Cardiac muscle cell (in vitro differentiated cells and primary cell): ENCODE measurements around the gene PHOX2B. TPM values are rescaled to one million over a fixed set of nuclear protein-coding genes. Genes with fewer than 3 reads are reported as not detected.
"Not testable (repeated sequence)": the region's sequence is repeated elsewhere in the genome, so short reads cannot be mapped to it uniquely, and the experiment has no call there.

Experiments used
- DNase-seq, 2 donors: peaks; one replicate each; pipeline versions ENCODE4 v3.0.0 to v3.0.0-alpha.2; 2010 to 2017; ENCODE audit warnings: low read depth in 1 of 2, low spot score in 1 of 2
- H3K27ac ChIP-seq: fragments of 200-600 bp; sonication (generic); 2 replicates; pipeline ENCODE4 v1.5.1; 2016
- H3K27me3 ChIP-seq: fragments of 200-600 bp; sonication (generic); 2 replicates; pipeline ENCODE4 v1.6.0; 2016; ENCODE audit warnings: control low read depth
- H3K36me3 ChIP-seq: fragments of 200-600 bp; sonication (generic); 2 replicates; pipeline ENCODE4 v1.5.1; 2016; ENCODE audit warnings: control low read depth
- H3K4me1 ChIP-seq: fragments of 200-600 bp; sonication (generic); 2 replicates; pipeline ENCODE4 v1.8.1; 2017; ENCODE audit warnings: low read depth, mild to moderate bottlenecking, mixed run types
- H3K4me3 ChIP-seq: fragments of 200-600 bp; sonication (generic); 2 replicates; pipeline ENCODE4 v1.5.1; 2016; ENCODE audit warnings: mild to moderate bottlenecking
- H3K9me3 ChIP-seq: fragments of 200-600 bp; sonication (generic); 2 replicates; pipeline ENCODE4 v1.5.1; 2017; ENCODE audit warnings: low read depth, mild to moderate bottlenecking, control low read depth
- CTCF ChIP-seq: IDR thresholded peaks from 2 replicates; pipeline ENCODE4 v1.5.1; 2012; ENCODE audit warnings: low read depth, mild to moderate bottlenecking, low read length
- polyA plus RNA-seq: library from polyadenylated mRNA; unstranded; fragments of >200 nt; fragmentation: Nextera tagmentation; extraction: Ambion mirVana; gene quantifications from 2 replicates; pipeline ENCODE4 v1.2.1, GENCODE V29; 2016
- total RNA-seq: library from RNA; depleted of rRNA; stranded (reverse); fragments of >200 nt; gene quantifications from 2 replicates; pipeline ENCODE4 v1.2.3, GENCODE V29; 2016

PHOX2B gene
- total and polyA plus RNA-seq, 2 experiments from 2014 or later: not detected

GRCh38 chr4:41714364-41715000 lies 34.0 kb downstream of the PHOX2B start:
- H3K4me1 ChIP-seq: no peaks in the 10 kb centered on the region
- no peak for DNase-seq
- no peak for TF ChIP-seq CTCF

GRCh38 chr4:41713768-41714167 lies 34.8 kb downstream of the PHOX2B start:
- H3K9me3 ChIP-seq: no peaks in the 10 kb centered on the region
- H3K27me3 ChIP-seq: peaks cover 51% of the 10 kb centered on the region
- H3K4me3 ChIP-seq: no peak overlapping the region
- H3K27ac ChIP-seq: no peak overlapping the region
- H3K36me3 ChIP-seq: no peaks in the 10 kb centered on the region
- no peaks in the 10 kb centered on the region for H3K4me1 ChIP-seq
- no peak for DNase-seq
- TF ChIP-seq CTCF: no peak

More at GRCh38 chr4:41714364-41715000, 34.0 kb downstream of the PHOX2B start:
- H3K27me3 ChIP-seq: peaks cover 52% of the 10 kb centered on the region
- no peaks in the 10 kb centered on the region for H3K9me3 ChIP-seq
- no peak overlapping the region for H3K27ac ChIP-seq
- no peak overlapping the region for H3K4me3 ChIP-seq
- no peaks in the 10 kb centered on the region for H3K36me3 ChIP-seq

GRCh38 chr4:41712425-41712824 lies 36.1 kb downstream of the PHOX2B start:
- Histone ChIP-seq H3K9me3 (no peaks in the 10 kb centered on the region), H3K27me3 (peaks cover 51% of the 10 kb centered on the region), H3K36me3 (no peaks in the 10 kb centered on the region), H3K4me3 (no peak overlapping the region), H3K27ac (no peak overlapping the region), H3K4me1 (no peaks in the 10 kb centered on the region)
- no peak for TF ChIP-seq CTCF
- no peak for DNase-seq

- H3K4me3 ChIP-seq, H3K9me3 ChIP-seq, H3K27ac ChIP-seq, DNase-seq, H3K4me1 ChIP-seq, H3K36me3 ChIP-seq: not testable (repeated sequence)
- peaks cover 51% of the 10 kb centered on the region for H3K27me3 ChIP-seq
Measured at GRCh38 chr4:41711654-41712053, 36.9 kb downstream of the PHOX2B start.

- H3K4me1 ChIP-seq: no peaks in the 10 kb centered on the region
- H3K4me3 ChIP-seq: no peak overlapping the region
- no peak overlapping the region for H3K27ac ChIP-seq
- TF ChIP-seq CTCF: no peak
- no peaks in the 10 kb centered on the region for H3K36me3 ChIP-seq
- no peaks in the 10 kb centered on the region for H3K9me3 ChIP-seq
- peak in 1 of 2 donors; percentile 9 for DNase-seq
- peaks cover 51% of the 10 kb centered on the region for H3K27me3 ChIP-seq
Measured at GRCh38 chr4:41709844-41710481, 38.6 kb downstream of the PHOX2B start.

- Histone ChIP-seq H3K4me1 (no peaks in the 10 kb centered on the region), H3K27ac (no peak overlapping the region), H3K9me3 (no peaks in the 10 kb centered on the region), H3K36me3 (no peaks in the 10 kb centered on the region), H3K27me3 (peaks cover 91% of the 10 kb centered on the region), H3K4me3 (no peak overlapping the region)
- no peak for TF ChIP-seq CTCF
- DNase-seq: no peak
Measured at GRCh38 chr4:41703785-41704184, 44.7 kb downstream of the PHOX2B start.
